DND-41 (cell line): ENCODE measurements around the gene NPAP1.

Source experiments
- ATAC-seq: fragments of 200-7000 bp; cut with Tn5 transposase; 3 replicates; pipeline ENCODE4 v1.9.1; 2021; ENCODE audit warnings: low read depth; ENCODE audit not compliant: insufficient read depth
- DNase-seq: peaks from one replicate; pipeline ENCODE4 v3.0.0-alpha.2; 2020
- H2AFZ ChIP-seq: 2 replicates; pipeline ENCODE4 v1.6.0; 2012; ENCODE audit warnings: low read depth, low read length
- H3K27ac ChIP-seq: 2 replicates; pipeline ENCODE4 v1.5.1; 2012; ENCODE audit warnings: low read length, inconsistent platforms
- H3K27me3 ChIP-seq: fragments of 200-600 bp; sonication (generic); 2 replicates; pipeline ENCODE4 v1.6.0; 2012; ENCODE audit warnings: low read length, mild to moderate bottlenecking, inconsistent platforms; ENCODE audit not compliant: insufficient read depth, poor library complexity
- H3K36me3 ChIP-seq: 2 replicates; pipeline ENCODE4 v1.5.1; 2012; ENCODE audit warnings: low read length, inconsistent platforms; ENCODE audit not compliant: insufficient read depth
- H3K4me1 ChIP-seq: 2 replicates; pipeline ENCODE4 v1.5.1; 2012; ENCODE audit warnings: mild to moderate bottlenecking, low read length; ENCODE audit not compliant: insufficient read depth
- H3K4me2 ChIP-seq: 2 replicates; pipeline ENCODE4 v1.6.0; 2012; ENCODE audit warnings: mild to moderate bottlenecking, moderate library complexity, low read length, inconsistent platforms; ENCODE audit not compliant: insufficient read depth
- H3K4me3 ChIP-seq, 2 experiments: fragments of 200-600 bp in 1 of 2; shearing (Covaris generic) in 1 of 2; 2 replicates each; pipeline ENCODE4 v1.5.1; 2012 to 2016; ENCODE audit warnings: inconsistent platforms in 2 of 2, low read length in 2 of 2, mild to moderate bottlenecking in 2 of 2, low read depth in 1 of 2, moderate library complexity in 1 of 2
- H3K79me2 ChIP-seq: 2 replicates; pipeline ENCODE4 v1.6.0; 2012; ENCODE audit warnings: low read length, inconsistent platforms; ENCODE audit not compliant: insufficient read depth
- H3K9ac ChIP-seq: 2 replicates; pipeline ENCODE4 v1.6.0; 2012; ENCODE audit warnings: low read depth, mild to moderate bottlenecking, inconsistent platforms, low read length, moderate library complexity
- H3K9me3 ChIP-seq: 2 replicates; pipeline ENCODE4 v1.5.1; 2012; ENCODE audit warnings: low read length, moderate library complexity, mild to moderate bottlenecking, inconsistent platforms; ENCODE audit not compliant: insufficient read depth, severe bottlenecking
- H4K20me1 ChIP-seq: 2 replicates; pipeline ENCODE4 v1.6.0; 2012; ENCODE audit warnings: low read length; ENCODE audit not compliant: insufficient read depth
- EZH2 ChIP-seq: IDR thresholded peaks from 3 replicates; pipeline ENCODE4 v1.6.1; 2012; ENCODE audit warnings: borderline replicate concordance, low read depth, mild to moderate bottlenecking, moderate library complexity, low read length, inconsistent platforms; ENCODE audit not compliant: severe bottlenecking
- TF ChIP-seq, protein P1 (sequence below): IDR thresholded peaks from 2 replicates; pipeline ENCODE4 v1.5.1; 2012; ENCODE audit warnings: borderline replicate concordance, low read length, moderate library complexity, mild to moderate bottlenecking; ENCODE audit not compliant: poor library complexity, severe bottlenecking; ENCODE audit errors: extremely low read depth

NPAP1 gene

DNA sequence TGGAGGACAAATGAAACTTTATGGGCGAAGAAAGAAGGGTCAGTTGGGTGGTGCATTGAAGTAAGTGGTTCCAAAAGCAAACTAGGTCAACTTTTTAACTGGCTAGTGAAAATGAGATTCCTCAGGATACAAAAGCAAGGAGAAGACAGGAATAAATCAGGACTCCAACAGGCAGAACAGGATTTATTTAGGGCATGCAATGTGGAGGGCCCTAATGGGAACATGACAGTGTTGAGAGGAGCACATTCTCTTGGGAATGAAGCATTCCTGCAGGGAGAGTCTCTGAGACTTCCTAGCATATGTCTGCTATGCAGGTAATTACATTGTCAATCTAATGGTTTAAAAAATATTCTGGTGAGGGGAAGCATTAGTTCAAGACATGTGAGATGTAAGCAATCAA lies 8.7 kb downstream of the NPAP1 start:
- Histone ChIP-seq H3K27me3 (no peaks in the 10 kb centered on the region), H3K27ac (no peak overlapping the region), H3K36me3 (no peaks in the 10 kb centered on the region), H3K4me1 (no peaks in the 10 kb centered on the region), H3K4me2 (no peak overlapping the region), H3K4me3 (no peak overlapping the region), H3K9me3 (no peaks in the 10 kb centered on the region), H3K9ac (no peak overlapping the region), H4K20me1 (no peaks in the 10 kb centered on the region), H2AFZ (no peak overlapping the region), H3K79me2 (no peaks in the 10 kb centered on the region)
- ATAC-seq (no peak), DNase-seq (no peak)
- no peak for TF ChIP-seq EZH2
- TF ChIP-seq, protein P1, sequence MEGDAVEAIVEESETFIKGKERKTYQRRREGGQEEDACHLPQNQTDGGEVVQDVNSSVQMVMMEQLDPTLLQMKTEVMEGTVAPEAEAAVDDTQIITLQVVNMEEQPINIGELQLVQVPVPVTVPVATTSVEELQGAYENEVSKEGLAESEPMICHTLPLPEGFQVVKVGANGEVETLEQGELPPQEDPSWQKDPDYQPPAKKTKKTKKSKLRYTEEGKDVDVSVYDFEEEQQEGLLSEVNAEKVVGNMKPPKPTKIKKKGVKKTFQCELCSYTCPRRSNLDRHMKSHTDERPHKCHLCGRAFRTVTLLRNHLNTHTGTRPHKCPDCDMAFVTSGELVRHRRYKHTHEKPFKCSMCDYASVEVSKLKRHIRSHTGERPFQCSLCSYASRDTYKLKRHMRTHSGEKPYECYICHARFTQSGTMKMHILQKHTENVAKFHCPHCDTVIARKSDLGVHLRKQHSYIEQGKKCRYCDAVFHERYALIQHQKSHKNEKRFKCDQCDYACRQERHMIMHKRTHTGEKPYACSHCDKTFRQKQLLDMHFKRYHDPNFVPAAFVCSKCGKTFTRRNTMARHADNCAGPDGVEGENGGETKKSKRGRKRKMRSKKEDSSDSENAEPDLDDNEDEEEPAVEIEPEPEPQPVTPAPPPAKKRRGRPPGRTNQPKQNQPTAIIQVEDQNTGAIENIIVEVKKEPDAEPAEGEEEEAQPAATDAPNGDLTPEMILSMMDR: no peak

DNA sequence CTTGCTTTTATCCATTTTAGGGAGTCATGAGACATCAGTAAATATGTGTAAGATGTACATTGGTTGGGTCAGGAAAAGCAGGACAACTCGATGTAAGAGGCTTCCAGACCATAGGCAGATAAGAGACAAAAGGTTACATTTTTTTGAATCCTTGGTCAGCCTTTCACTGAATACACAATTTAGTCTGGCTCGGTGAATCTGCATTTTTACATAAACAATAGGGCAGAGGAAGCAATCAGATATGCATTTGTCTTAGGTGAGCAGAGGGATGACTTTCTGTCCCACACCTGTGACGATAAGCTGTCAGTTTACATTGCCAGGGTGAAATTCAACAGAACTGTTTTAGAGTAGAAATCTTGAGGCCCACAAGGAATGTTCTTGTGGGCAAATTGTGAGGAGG lies 20.6 kb downstream of the NPAP1 start:
- no peak overlapping the region for H3K4me2 ChIP-seq
- no peaks in the 10 kb centered on the region for H3K79me2 ChIP-seq
- no peak overlapping the region for H3K4me3 ChIP-seq
- no peak overlapping the region for H2AFZ ChIP-seq
- ATAC-seq (no peak), DNase-seq (no peak)
- no peak overlapping the region for H3K27ac ChIP-seq
- TF ChIP-seq EZH2: no peak
- TF ChIP-seq, protein P1: no peak
- H3K4me1 ChIP-seq: no peaks in the 10 kb centered on the region
- no peak overlapping the region for H3K9ac ChIP-seq
- no peaks in the 10 kb centered on the region for H3K9me3 ChIP-seq
- H4K20me1 ChIP-seq: no peaks in the 10 kb centered on the region
- no peaks in the 10 kb centered on the region for H3K36me3 ChIP-seq
- no peaks in the 10 kb centered on the region for H3K27me3 ChIP-seq

DNA sequence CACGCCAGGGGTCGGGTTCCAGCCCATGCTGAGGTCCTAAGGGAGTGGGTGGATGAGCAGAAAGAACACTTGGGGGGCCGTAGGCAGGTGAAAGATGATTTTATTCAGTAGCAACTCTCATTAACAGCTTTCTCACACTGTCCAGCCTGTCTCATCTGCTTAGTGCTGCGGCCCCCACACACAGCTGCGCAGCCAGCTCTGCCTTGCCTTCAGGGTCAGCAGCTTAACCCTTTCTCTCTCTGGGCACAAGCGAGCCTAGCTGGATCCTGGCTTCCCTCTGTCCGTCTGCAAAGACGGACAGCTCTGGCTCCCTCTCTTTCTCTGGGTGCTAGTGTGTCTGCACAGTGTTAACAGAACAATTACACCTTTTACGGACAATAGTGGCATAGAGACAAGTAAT lies 21.3 kb downstream of the NPAP1 start:
- Histone ChIP-seq H3K27ac (no peak overlapping the region), H4K20me1 (no peaks in the 10 kb centered on the region), H2AFZ (no peak overlapping the region), H3K4me1 (no peaks in the 10 kb centered on the region), H3K36me3 (no peaks in the 10 kb centered on the region), H3K9ac (no peak overlapping the region), H3K9me3 (no peaks in the 10 kb centered on the region), H3K27me3 (no peaks in the 10 kb centered on the region), H3K4me2 (no peak overlapping the region), H3K4me3 (no peak overlapping the region), H3K79me2 (no peaks in the 10 kb centered on the region)
- DNase-seq (no peak), ATAC-seq (no peak)
- no peak for TF ChIP-seq EZH2
- TF ChIP-seq, protein P1: no peak
